Measurements from ENCODE around the gene CSTPP1.
"Not testable (repeated sequence)": the region's sequence is repeated elsewhere in the genome, so short reads cannot be mapped to it uniquely, and the experiment has no call there.

CSTPP1 gene

DNA sequence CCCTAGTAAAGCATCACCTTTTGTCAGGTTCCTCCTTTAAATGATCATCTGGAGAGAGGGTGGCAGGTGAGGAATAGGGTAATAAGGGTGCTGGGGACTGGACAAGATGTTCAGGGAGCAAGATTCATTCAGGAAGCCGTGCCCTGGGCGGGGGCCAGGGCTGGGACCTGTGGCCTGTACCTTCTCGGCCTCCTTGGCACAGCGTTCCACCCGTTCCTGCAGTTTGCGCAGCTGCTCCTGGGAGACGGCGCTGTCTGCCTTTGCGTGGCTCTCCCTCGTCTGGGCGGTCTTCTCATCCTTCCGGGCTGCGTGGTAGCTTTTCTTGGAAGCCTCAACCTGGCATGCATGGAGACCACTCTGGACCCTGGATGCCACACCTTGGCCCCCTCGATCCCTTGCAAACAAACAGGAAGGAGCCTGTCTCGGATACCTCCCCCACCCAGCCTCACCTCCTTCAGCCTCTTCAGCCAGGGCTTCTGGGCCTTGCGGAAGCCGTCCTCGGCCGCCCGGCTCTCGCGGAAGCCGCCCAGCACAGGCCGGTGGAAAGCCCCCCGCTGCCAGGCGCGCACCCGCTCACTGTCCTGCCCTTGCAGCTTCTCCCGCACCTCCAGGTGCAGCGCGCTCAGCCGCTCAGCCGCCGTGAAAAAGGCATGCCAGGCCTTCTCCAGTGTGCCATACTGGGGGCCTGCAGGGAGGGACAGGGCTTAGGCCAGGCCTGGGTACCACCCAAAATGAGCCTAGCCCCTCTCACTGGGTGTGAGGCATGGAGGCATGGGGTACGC, 243.6 kb downstream of the CSTPP1 start:
- DNase-seq (no peak), ATAC-seq (no peak)
- H3K4me1 Mint-ChIP-seq = peaks cover 31% of the 10 kb centered on the region
- H3K27ac Mint-ChIP-seq = no peak overlapping the region
- no peaks in the 10 kb centered on the region for H3K9me3 Mint-ChIP-seq
- H3K27me3 Mint-ChIP-seq = peaks cover 20% of the 10 kb centered on the region
- H3K4me3 Mint-ChIP-seq = no peak overlapping the region

DNA sequence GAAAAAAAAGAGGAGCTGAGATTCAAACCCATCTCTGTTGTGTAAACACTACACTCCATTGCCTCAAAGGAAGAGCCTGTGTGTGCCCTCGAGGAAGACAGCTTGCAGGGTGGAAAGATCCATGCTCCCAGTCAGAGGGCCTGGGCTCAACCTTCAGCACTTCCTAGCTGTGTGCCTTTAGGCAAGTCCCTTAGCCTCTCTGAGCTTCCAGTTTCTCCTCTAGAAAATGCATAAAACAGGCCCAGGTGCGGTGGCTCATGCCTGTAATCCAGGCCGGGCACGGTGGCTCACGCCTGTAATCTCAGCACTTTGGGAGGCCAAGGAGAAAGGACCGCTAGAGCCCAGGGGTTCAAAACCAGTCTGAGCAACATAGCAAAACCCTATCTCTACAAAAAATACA, 244.7 kb downstream of the CSTPP1 start:
- H3K4me1 Mint-ChIP-seq = peaks cover 21% of the 10 kb centered on the region
- H3K4me3 Mint-ChIP-seq = no peak overlapping the region
- peaks cover 22% of the 10 kb centered on the region for H3K27me3 Mint-ChIP-seq
- no peak overlapping the region for H3K27ac Mint-ChIP-seq
- ATAC-seq (no peak), DNase-seq (no peak)
- H3K9me3 Mint-ChIP-seq = no peaks in the 10 kb centered on the region

- no peak for DNase-seq
- no peak for ATAC-seq
- Mint-ChIP-seq H3K9me3 (no peaks in the 10 kb centered on the region), H3K27me3 (peaks cover 29% of the 10 kb centered on the region), H3K4me3 (no peak overlapping the region), H3K4me1 (peaks cover 27% of the 10 kb centered on the region), H3K27ac (no peak overlapping the region)
Measured at GRCh38 chr11:47182380-47182779, 245.8 kb downstream of the CSTPP1 start.

- no peaks in the 10 kb centered on the region for H3K9me3 Mint-ChIP-seq
- H3K4me3 Mint-ChIP-seq = no peak overlapping the region
Measured at GRCh38 chr11:47183031-47183856, 246.7 kb downstream of the CSTPP1 start.

DNA sequence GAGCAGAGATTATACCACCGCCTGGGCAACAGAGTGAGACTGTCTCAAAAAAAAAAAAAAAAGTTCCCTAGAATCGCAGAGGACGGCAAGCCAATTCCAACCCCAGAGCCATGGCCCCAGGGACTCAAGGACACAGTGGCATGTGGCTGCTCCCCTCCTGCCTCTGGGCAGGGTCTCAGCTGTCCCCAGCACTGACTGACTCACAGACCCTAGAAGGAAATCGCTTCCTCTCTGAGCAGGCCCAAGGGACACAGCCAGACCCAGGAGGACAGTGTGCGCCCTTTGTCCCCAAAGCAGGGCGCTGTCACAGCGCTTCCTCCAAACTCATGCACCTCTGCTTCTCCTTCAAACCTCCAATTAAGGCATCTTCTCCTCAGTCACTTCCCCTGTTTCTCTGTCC, 247.4 kb downstream of the CSTPP1 start:
- H3K27ac Mint-ChIP-seq = no peak overlapping the region
- peaks cover 40% of the 10 kb centered on the region for H3K27me3 Mint-ChIP-seq
- ATAC-seq (no peak), DNase-seq (no peak)
- H3K9me3 Mint-ChIP-seq = no peaks in the 10 kb centered on the region
- H3K4me1 Mint-ChIP-seq = peaks cover 24% of the 10 kb centered on the region
- no peak overlapping the region for H3K4me3 Mint-ChIP-seq

More at GRCh38 chr11:47183031-47183856, 246.7 kb downstream of the CSTPP1 start:
- ATAC-seq (no peak), DNase-seq (no peak)
- H3K27ac Mint-ChIP-seq = no peak overlapping the region
- peaks cover 32% of the 10 kb centered on the region for H3K27me3 Mint-ChIP-seq
- peaks cover 24% of the 10 kb centered on the region for H3K4me1 Mint-ChIP-seq

DNA sequence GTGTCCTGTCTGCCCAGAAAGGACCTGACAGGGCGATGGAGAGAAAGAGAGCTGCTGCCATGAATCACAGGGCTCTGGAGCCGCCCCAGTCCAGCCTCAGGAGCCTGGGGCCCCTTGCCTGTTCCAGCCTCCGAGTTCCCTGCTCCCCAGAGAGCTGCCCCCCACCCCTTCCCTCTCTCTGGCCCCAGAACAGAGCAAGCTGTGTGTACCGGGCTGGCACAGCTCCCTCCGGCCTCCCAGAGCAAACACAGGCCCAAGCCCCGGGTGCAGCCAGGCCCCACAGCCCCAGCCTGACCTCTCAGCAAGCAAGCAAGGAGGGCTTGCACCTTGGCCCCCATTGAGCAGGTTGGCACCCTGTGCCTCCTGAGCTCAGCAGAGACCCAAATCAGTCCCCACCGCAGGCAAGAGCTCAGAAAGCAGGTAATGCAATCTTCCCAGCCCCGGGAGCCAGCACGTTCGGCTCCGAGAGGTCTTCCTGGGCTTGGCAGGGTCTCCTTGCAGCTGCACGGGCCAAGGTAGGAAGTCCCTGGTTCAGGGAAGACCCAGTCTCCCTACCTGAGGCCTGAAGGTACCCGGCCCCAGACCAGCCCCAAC, 248.2 kb downstream of the CSTPP1 start:
- ATAC-seq = no peak
- peaks cover 43% of the 10 kb centered on the region for H3K27me3 Mint-ChIP-seq
- H3K9me3 Mint-ChIP-seq = no peaks in the 10 kb centered on the region
- H3K4me1 Mint-ChIP-seq = peaks cover 16% of the 10 kb centered on the region
- H3K27ac Mint-ChIP-seq = no peak overlapping the region
- DNase-seq = no peak
- H3K4me3 Mint-ChIP-seq = peak overlapping the region; percentile 15 to 72

- peak overlapping the region; percentile 66 to 72 for H3K4me3 Mint-ChIP-seq
- no peaks in the 10 kb centered on the region for H3K9me3 Mint-ChIP-seq
- peaks cover 43% of the 10 kb centered on the region for H3K27me3 Mint-ChIP-seq
- DNase-seq = peak in 1 of 2 donors; percentile 19
- peaks cover 16% of the 10 kb centered on the region for H3K4me1 Mint-ChIP-seq
- peak; percentile 41 for ATAC-seq
- no peak overlapping the region for H3K27ac Mint-ChIP-seq
Measured at GRCh38 chr11:47185305-47186075, 248.9 kb downstream of the CSTPP1 start.

- ATAC-seq = peak; percentile 78
- Mint-ChIP-seq H3K27ac (peak within 1 kb of the TSS in 1 of 2 donors; percentile 19), H3K4me1 (peaks cover 16% of the 10 kb centered on the region), H3K27me3 (peaks cover 45% of the 10 kb centered on the region), H3K9me3 (no peaks in the 10 kb centered on the region), H3K4me3 (peak within 1 kb of the TSS; percentile 76 to 83)
- DNase-seq = peak in 1 of 2 donors; percentile 47
Measured at GRCh38 chr11:47186076-47186699, 249.6 kb downstream of the CSTPP1 start, which contains the start of gene PACSIN3. PACSIN3 (minus strand) TSS chr11:47186434; CDS start chr11:47182727, 3,707 bp downstream.

DNA sequence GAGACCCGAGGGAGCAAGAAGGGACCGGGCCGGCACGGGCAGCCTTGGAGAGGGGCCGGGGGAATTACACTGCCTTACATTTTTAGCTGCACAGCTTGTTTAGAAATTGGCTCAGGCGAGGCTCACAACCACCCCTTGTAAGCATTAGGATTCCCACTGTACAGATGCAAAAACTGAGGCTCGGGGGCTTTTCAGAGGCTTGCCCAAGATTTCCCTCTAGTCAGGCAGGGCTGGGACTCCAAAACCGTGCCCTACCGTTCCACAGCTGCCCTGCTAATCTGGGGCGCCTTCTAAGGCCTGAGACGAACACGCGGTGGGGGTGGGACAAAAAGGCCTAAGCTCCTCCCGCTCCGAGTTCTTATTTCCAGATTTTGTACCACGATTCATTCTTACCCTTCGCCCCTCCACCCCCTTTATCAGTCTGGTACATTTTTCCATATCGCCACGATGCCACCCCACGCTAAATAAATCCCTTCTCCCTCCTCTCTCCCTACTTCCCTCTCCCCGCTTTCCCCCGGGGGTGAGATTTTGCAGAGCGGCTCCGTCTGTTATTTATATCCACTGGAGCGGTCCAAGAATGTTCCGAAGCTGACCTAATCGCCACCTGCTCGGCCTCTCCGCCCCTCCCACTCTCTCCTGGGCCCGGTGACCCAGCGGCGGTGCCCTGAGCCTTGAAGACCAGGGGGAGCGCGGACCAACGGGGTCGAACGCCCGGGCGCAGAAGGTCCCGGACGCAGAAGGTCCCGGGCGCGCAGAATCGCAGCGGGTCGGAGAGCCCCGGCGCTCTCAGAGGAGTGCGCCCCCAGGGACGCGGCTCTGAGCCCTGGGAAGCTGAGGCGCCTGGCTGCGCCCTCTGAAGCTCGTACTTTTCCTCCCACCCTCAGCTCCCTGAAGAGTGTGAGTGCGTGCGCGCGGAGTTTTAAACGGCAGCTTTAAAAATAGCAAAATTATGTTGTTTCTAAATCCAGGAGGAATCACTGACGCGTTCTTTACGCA, 250.4 kb downstream of the CSTPP1 start:
- H3K27ac Mint-ChIP-seq = peak overlapping the region in 1 of 2 donors; percentile 19

GRCh38 chr11:47187723-47188122, 251.2 kb downstream of the CSTPP1 start:
- H3K27ac Mint-ChIP-seq = no peak overlapping the region
- ATAC-seq (no peak), DNase-seq (no peak)
- H3K4me1 Mint-ChIP-seq = peaks cover 16% of the 10 kb centered on the region
- H3K4me3 Mint-ChIP-seq = peak overlapping the region; percentile 76 to 83
- peaks cover 51% of the 10 kb centered on the region for H3K27me3 Mint-ChIP-seq
- H3K9me3 Mint-ChIP-seq = no peaks in the 10 kb centered on the region

More for the DNA sequence above, 250.4 kb downstream of the CSTPP1 start:
- peaks cover 16% of the 10 kb centered on the region for H3K4me1 Mint-ChIP-seq
- DNase-seq (peak; percentile 25 to 43), ATAC-seq (peak; percentile 56)
- H3K9me3 Mint-ChIP-seq = no peaks in the 10 kb centered on the region
- peak overlapping the region; percentile 76 to 83 for H3K4me3 Mint-ChIP-seq
- peaks cover 51% of the 10 kb centered on the region for H3K27me3 Mint-ChIP-seq

- H3K27me3 Mint-ChIP-seq = peaks cover 51% of the 10 kb centered on the region
Measured at GRCh38 chr11:47188259-47188658, 251.7 kb downstream of the CSTPP1 start.

DNA sequence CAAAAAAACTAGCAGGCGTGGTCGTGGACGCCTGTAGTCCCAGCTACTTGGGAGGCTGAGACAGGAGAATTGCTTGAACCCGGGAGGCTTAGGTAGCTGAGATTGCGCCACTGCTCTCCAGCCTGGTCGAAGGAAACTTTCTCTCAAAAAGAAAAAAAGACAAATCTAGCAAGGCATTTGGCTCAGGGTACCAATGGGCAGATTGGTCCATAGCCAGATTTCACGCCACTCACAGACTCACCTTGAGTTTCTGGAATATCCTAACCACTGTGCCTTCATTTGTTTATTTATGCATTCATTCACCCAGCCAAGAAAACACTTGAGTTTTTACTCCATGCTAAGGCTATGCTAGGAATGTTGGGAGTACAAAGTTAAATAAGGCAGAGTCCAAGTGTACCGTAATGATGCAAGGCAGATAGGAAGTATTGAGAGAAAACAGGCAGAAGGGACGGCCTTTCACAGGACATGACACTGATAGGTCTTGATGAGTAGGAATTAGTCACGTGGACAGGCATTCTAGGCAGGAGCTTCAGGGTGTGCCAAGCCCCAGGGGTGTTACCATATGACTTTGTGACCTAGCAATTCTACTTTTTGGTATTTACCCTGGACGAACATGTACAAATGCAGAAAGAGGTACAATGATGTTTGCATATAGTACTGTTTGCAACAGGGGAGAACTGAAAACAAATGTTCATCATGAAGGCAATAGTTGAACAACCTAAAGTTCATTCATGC, 252.7 kb downstream of the CSTPP1 start:
- peaks cover 41% of the 10 kb centered on the region for H3K27me3 Mint-ChIP-seq

More at GRCh38 chr11:47188259-47188658, 251.7 kb downstream of the CSTPP1 start:
- no peak overlapping the region for H3K27ac Mint-ChIP-seq
- ATAC-seq (no peak), DNase-seq (no peak)
- no peak overlapping the region for H3K4me3 Mint-ChIP-seq
- no peaks in the 10 kb centered on the region for H3K9me3 Mint-ChIP-seq
- H3K4me1 Mint-ChIP-seq = peaks cover 16% of the 10 kb centered on the region

DNA sequence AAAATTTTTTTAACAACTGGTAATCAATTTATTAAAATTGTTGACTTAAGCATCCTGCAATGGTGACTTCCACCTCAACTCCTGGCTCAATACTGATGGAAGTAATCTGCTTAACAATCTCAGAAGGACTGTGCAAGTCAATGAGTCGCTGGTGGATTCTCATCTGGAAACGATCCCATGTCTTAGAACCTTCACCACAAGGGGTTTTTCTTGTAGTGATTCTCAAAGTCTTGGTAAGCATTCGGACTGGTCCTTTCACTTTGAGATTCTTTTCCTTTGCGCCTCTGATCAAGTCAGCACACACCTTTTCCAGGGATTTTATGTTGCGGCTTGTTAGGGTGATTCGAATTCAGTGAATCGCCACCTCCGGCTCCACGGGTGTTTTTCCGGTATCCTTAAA, 254.6 kb downstream of the CSTPP1 start:
- Mint-ChIP-seq H3K4me1 (peaks cover 16% of the 10 kb centered on the region), H3K27me3 (peaks cover 30% of the 10 kb centered on the region)
- not testable (repeated sequence) for H3K9me3 Mint-ChIP-seq, H3K4me3 Mint-ChIP-seq, ATAC-seq, H3K27ac Mint-ChIP-seq, DNase-seq

More for the DNA sequence above, 252.7 kb downstream of the CSTPP1 start:
- H3K4me3 Mint-ChIP-seq = no peak overlapping the region
- no peak overlapping the region for H3K27ac Mint-ChIP-seq
- no peak for DNase-seq
- ATAC-seq = no peak
- no peaks in the 10 kb centered on the region for H3K9me3 Mint-ChIP-seq
- peaks cover 16% of the 10 kb centered on the region for H3K4me1 Mint-ChIP-seq

Data from stimulated activated naive CD8-positive, alpha-beta T cell treated with anti-CD3 and anti-CD28 coated beads, Interleukin-15, amount 100 ng/mL, for 72 hours (primary cell).